Measurements from ENCODE around the gene GAS2. TPM values are rescaled to one million over a fixed set of nuclear protein-coding genes. Genes with fewer than 3 reads are reported as not detected.
"Not testable (repeated sequence)": the region's sequence is repeated elsewhere in the genome, so short reads cannot be mapped to it uniquely, and the experiment has no call there.

The GAS2 gene
- 9.7 TPM for total RNA-seq
- long read RNA-seq, transcript GAS2-202 (8 exons, 2,286 nt), result major isoform, 5 of 9 reads
- long read RNA-seq, partial matches to known transcripts, result 0 of 9 reads
- long read RNA-seq, other reads (novel, unspliced or antisense), result 3 of 9 reads

DNA sequence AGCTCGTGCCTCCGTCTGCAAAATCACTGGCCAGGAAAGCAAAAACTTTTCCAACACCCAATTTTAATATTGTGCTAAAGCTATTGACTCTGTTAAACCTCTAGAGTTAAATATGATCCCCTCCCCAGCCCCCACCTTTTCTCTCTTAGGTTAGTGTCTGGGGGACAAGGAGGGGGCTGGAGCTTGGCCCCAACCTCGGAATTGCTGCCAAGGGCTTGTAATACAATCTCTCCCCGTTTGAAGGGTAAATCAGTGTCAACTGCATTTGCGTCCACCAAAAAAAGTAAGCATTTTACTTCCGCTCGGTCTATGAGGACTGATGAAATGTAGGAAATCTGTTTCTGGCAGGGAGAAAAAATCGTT, at the start of gene GAS2:
TSS of gene GAS2 (plus strand) at position 287 of the 363 bp plus-strand sequence. CDS start 8,259 bp downstream, outside the sequence.
- DNase-seq (no peak), ATAC-seq (ENCODE audit: poor library complexity) (peak; percentile 40)
- intact Hi-C loops (cut with DNase I), result loop anchor here (2.0 kb wide), 1 partner anchor 42 kb away; the partner anchor contains the start of gene FANCF

DNA sequence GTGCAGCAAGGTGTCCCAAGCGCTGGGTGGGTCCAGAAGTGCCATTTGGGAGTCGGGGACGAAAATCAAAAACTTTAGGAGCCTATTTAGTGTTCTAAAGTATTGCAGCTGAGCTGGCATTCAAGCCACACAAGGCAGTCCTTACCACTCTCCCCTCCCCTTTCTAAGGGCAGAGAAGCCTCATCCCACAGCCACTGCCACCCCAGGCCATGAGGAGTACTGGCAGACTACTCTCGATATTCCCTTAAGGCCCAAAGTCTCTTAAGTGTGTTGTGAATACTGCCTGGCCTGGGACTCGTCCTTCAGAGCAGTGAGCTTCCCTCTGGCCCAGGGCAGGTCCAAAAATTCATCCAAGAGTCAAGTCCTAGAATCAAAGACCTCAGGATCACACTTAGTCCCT, 48.5 kb upstream of the GAS2 start:
- ATAC-seq (ENCODE audit: poor library complexity) (no peak), DNase-seq (no peak)
- intact Hi-C loops (cut with DNase I), result no loop called here

DNA sequence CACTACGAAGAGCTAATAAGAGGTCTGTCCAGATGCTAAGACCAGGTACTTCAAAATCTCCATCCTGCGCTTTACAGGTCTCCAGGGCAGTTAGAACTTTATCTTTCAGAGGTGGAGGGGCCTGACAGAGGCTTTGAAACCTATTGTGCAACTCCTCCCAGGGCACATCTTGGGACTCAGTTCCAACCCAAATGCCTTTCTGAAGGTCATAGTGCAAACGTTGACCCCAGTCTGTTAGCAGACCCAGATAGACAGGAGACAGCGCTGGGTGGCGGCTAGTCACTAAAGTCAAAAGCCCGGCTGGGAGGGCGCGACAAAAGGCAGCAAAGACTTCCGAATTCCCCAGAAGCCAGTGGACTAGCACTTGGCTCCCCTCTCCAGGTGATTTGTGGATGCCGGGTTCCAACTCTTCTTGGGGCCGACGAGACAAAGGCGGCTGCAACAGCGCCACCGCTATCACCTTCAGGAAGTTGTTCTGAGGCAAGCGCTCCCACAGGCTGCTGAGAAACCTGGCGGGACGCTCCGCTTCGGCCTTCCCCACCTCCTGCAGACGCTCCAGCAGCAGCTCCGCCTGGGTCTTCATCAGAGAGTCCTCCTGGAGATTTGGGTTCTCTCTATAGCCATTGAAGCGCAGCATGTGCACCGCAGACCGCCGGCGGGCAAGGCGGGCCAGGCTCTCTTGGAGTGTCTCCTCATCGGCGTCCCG, 41.5 kb upstream of the GAS2 start:
- ATAC-seq (ENCODE audit: poor library complexity), result peak; percentile 89
- intact Hi-C loops (cut with DNase I), result loop anchor here (2.0 to 10.0 kb wide), 2 partner anchors 42 to 160 kb away; partner anchors contain the start of gene GAS2

DNA sequence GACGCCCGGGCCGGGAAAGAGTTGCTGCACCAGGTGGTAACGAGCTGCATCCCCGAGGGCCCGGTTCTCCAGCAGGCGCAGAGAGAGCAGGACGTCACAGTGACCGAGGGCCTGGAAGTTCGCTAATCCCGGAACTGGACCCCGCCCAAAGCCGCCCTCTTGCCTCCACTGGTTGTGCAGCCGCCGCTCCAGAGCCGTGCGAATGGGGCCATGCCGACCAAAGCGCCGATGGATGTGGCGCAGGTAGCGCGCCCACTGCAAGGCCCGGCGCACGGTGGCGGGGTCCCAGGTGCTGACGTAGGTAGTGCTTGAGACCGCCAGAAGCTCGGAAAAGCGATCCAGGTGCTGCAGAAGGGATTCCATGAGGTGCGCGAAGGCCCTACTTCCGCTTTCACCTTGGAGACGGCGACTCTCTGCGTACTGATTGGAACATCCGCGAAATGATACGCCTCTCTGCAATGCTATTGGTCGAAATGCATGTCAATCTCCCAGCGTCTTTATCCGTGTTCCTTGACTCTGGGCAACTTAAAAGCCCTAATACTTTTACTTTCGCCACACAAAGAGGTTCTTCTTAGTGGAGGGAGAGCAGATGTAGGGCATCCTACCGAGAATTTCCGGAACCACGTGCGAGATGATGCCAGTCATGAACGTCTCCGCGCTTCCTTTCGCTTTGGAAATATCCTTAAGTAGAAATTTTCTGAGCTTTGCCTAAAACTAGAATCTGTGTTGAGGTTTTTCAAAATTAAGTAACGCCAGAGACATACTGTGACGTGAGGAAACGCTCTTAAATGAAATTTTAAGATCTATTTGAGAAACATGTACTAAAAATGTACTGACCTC, 40.7 kb upstream of the GAS2 start, which contains the start of gene FANCF:
TSS of gene FANCF (minus strand) at position 376 of the 840 bp plus-strand sequence. CDS start at position 363, 13 bp downstream.
- DNase-seq (peak; percentile 92), ATAC-seq (ENCODE audit: poor library complexity) (peak; percentile 99)
- intact Hi-C loops (cut with DNase I), result loop anchor here (2.0 to 10.0 kb wide), 2 partner anchors 41 to 159 kb away; partner anchors contain the start of gene GAS2

More for the DNA sequence above, 41.5 kb upstream of the GAS2 start:
- DNase-seq, result no peak

DNA sequence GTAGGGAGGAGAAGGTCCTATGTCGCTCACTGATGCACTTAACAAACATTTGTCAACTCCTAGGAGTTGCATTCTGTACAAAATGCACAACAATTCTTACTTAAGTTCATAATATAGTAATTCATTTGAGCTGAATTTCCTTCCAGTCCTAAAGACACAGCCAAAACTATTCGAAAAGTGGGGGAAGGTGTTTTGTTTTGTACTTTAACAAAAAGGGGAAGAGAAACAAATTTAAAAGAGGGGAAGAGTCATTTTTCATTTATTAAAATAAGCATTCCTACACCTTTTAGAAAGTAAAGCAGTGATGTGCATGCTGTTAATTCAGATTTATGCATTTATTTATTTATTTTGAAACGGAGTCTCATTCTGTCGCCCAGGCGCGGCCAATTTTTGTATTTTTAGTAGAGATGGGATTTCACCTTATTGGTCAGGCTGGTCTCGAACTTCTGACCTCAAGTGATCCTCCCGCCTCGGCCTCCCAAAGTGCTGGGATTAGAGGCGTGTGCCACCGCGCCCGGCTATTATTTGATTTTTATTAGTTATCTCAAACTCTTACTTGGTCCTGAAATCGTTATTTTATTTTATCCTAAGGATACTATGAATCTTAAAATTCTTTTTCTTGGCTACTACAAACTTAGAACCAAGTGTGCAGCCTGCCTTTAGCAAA, 39.7 kb upstream of the GAS2 start:
- intact Hi-C loops (cut with DNase I), result loop anchor here (10.0 kb wide), 1 partner anchor 158 kb away; no protein-coding TSS in a partner anchor
- no peak for ATAC-seq (ENCODE audit: poor library complexity)
- DNase-seq, result no peak

DNA sequence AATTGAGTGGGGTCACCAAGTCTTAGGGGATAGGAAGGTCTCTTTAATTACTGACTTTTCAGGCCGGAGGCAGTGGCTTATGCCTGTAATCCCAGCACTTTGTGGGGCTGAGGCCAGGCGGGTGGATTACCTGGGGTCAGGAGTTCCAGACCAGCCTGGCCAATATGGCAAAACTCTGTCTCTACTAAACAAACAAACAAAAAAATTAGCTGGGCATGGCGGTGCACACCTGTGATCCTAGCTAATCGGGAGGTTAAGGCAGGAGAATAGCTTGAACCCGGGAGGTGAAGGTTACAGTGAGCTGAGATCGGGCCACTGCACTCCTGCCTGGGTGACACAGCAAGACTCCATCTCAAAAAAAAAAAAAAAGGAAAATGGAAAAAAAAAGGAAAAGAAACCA, 39.0 kb upstream of the GAS2 start:
- intact Hi-C loops (cut with DNase I), result loop anchor here (10.0 kb wide), 1 partner anchor 157 kb away; no protein-coding TSS in a partner anchor
- ATAC-seq (ENCODE audit: poor library complexity) (no peak), DNase-seq (no peak)

DNA sequence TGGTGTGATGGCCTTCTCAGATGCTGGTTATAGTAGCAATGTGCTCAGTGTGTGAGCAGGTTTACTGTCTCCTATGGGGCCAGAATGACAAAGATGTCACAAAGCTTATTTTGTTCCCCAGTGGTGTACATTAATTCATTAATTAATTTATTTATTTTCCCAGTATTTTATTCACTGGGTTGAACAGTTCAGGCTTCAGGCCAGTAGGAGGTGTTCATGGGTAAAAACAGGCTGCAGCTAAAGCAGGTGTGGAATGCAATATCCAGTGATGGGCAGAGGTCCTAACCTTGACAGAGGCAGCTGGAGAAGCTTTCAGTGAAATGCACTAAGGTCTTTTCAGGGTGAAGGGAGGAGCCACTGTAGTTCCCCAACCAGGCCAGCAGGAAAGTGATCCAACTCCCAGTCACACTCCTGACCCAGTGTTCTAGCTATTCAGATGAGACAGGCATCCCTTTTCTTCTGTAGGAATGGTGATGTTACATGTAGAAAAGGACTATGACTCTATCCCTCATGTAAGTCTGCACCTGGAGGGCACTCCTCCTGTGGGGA, 33.0 kb upstream of the GAS2 start:
- intact Hi-C loops (cut with DNase I), result no loop called here
- ATAC-seq (ENCODE audit: poor library complexity) (no peak), DNase-seq (no peak)

DNA sequence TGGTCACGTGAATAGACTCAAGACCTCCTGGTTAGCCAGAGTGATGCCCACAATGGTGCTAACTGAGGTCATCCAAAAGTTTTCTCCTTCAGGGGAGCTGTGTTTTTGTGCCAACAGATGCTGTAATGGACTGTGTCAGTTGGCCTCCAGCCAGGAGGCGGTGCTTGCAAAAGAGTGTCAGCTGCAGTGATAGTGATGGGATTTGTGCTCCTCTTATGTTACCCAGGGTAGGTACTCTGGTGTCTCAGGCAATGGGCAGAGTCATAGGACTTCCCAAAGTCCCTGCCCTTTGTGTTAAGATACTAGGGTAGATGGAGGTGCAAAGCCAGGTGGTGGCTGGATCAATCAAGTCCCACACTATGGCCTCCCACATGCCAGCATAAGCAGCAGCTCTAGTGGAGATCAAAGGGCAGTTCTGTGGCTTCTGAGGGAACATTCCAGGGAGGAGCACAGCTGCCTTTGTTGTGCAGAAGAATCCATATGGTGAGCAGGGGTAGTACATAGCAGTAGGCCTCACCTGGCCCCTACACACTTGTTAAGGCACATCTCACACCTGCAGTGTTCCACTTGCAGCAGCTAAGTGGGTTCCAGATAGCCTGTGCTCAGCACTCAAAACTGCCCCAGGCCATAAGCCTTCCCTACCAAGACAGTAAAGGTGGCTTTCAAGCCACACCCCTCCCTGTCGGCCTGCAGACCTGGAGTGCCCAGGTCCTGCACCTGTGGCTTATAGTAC, 31.3 kb upstream of the GAS2 start:
- intact Hi-C loops (cut with DNase I), result no loop called here
- ATAC-seq (ENCODE audit: poor library complexity), result no peak
- no peak for DNase-seq

DNA sequence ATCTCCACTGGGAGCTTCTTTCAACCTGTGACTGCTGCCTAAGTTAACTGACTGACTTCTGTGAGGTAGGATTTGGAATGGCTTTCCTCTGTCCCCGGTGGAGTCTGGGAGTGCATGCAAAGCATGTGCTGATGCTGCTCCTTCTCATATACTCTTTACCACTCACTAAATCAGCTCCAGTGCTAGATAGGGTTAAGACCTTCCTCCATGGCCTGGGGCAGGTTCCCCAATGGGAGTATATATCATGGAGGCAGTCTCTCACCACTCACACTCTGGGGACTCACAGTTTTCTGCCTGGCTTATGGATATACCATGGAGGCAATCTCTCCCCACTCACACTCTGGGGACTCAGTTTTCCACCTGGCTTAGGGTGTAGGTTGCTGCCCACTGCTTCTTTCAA, 30.7 kb upstream of the GAS2 start:
- DNase-seq (no peak), ATAC-seq (ENCODE audit: poor library complexity) (no peak)
- intact Hi-C loops (cut with DNase I), result no loop called here

DNA sequence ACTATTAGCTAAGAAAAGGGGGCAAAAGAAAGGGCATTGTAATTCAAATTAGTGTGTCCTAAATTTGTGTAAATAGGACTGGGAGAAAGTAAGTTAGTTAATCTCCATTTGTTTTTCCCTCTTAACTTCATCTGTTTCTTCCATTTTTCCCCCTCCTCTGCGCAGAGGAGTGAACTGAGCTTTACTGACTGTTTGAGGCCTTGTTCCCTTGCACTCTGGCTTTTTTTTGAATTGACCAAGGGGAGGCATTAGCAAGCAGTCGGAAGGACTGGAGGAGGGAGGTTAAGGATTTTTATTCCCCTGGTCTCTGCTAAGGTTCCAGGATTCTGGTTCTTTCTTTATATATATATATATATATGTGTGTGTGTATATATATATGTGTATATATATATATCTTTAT, 25.5 kb upstream of the GAS2 start:
- intact Hi-C loops (cut with DNase I), result no loop called here
- no peak for ATAC-seq (ENCODE audit: poor library complexity)
- no peak for DNase-seq

DNA sequence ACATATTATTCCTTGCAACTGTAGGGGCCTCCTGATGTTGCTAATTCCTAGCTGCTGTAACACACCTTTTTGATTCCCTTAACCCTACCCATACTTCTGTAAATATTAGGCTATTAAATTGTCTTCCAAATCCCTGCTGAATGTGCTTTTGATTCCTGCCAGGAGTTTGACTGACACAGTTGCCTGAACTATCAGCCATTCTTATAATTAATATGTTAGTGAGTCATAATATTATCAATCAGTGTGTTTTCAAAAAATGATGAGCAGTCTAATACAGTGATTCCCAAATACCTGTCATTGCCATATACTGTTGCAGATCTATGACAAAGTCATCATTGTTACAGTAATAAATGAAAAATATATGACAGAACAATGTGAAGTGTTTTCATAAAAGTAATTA, 24.9 kb upstream of the GAS2 start:
- ATAC-seq (ENCODE audit: poor library complexity) (no peak), DNase-seq (no peak)
- intact Hi-C loops (cut with DNase I), result no loop called here

DNA sequence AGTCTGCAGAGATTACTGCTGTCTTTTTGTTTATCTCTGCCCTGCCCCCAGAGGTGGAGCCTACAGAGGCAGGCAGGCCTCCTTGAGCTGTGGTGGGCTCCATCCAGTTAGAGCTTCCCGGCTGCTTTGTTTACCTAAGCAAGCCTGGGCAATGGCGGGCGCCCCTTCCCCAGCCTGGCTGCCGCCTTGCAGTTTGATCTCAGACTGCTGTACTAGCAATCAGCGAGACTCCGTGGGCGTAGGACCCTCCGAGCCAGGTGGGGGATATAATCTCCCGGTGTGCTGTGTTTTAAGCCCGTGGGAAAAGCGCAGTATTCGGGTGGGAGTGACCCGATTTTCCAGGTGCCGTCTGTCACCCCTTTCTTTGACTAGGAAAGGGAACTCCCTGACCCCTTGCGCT, 14.1 kb upstream of the GAS2 start:
- intact Hi-C loops (cut with DNase I); DNase-seq; ATAC-seq (ENCODE audit: poor library complexity): not testable (repeated sequence)

DNA sequence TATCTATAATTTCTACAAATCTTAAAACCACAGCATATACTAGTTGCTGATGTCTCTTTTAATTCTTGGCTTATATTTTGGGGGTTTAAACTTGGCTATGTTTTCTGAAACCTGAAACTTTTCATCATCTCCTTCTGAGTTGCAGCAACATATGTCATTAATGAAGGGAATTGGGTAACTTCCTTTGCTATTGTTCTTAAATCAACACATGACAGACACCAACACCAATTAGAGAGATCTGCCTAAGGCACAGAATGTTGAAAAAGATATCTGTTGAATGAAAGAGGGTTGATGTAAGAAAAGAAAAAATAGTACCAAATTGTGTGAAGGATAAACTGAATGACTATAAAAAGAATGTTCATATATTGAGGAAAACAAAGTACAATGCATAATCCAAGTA, 10.3 kb upstream of the GAS2 start:
- no peak for DNase-seq
- intact Hi-C loops (cut with DNase I), result no loop called here
- no peak for ATAC-seq (ENCODE audit: poor library complexity)

DNA sequence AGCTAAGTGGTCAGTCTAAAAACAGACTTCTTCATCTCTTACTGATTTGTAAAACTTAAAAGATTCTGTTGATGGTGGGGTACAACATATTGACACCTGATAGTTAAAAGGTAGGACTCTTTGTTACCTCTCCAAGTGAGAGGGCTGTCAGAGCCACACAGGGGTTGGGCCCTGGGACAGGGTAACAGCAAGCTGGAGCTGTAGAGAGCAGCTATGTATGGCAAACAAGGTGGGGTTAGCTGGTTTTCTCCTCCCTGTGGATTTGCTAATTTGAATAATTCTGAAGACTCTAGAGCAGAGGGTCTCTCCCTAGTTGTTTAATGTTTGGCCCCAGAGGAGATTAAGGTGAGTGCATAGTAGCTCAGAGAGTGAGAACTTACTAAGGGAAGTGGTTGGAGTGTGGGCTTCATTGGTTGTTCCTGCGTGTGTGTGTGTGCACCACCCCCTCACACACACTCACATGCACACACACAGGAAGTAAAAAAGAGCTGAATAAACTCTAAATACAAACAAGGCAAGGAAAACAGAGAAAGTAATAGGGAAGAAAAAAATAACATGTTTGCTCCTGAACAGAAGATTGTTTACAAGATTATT, 9.2 kb upstream of the GAS2 start:
- no peak for ATAC-seq (ENCODE audit: poor library complexity)

DNA sequence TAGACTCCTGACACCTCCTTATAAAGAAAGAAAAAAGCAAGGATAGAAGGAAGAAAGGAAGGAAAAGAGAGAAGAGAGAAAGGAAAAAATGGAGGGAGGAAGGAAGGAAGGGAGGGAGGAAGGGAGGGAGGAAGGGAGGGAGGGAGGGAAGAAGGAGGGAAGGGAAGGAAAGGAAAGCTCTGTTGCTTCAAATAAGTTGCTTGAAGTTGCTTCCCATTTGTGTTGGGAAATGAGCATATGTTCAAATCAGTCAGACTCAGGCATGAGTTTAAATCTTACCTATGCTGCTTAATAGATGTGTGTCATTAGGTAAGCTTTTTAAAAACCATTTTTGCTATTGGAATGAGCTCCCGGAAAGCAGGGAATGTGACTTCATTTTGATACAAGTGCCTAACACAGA, 6.6 kb upstream of the GAS2 start:
- DNase-seq, result no peak
- no peak for ATAC-seq (ENCODE audit: poor library complexity)
- intact Hi-C loops (cut with DNase I), result no loop called here

More for the DNA sequence above, 9.2 kb upstream of the GAS2 start:
- no peak for DNase-seq
- intact Hi-C loops (cut with DNase I), result no loop called here

DNA sequence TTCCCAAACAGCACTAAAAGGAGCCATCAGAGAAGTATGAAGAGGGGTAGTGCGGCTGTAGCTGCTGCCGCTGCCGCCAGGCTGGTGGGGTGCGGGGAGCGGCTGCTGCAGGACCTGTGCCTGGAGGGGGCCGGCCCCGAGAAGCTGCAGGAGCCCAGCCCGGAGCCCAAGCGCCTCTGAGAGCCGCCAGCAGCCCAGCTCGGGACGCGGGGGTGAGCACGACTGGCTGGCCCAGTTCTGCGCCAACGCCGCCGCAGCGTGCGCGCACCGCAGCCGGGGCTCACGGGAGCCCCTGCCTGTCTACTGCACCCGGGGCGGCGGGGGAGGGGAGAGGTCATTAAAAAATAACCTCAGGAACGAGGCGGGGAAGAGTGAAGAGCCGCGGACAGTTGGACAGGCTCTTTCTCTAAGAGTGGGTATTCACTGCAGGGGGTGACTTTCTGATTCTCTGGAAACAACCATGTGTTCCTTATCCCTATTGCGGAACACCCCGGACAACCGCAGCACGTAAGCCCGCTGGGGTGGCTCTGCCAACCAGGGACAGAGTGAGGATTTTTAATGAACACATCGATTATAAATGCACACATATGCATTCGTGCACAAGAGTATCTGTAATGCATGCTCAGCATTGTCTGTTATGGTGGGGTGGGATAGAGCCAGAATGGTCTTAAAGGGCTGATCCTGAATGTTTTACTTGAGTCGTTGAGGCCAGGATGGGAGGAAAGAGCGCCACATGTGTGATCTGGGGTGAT, 453 bp downstream of the GAS2 start:
- intact Hi-C loops (cut with DNase I), result loop anchor here (2.0 kb wide), 1 partner anchor 42 kb away; the partner anchor contains the start of gene FANCF
- DNase-seq, result peak; percentile 66
- ATAC-seq (ENCODE audit: poor library complexity), result peak; percentile 93

All from Right ventricle myocardium superior (tissue), 1 donor.